HCT116 (cell line): ENCODE results near the gene CERS5. TPM values are rescaled to one million over a fixed set of nuclear protein-coding genes. Genes with fewer than 3 reads are reported as not detected.

Experiments used
- ATAC-seq: fragments of 200-7000 bp; cut with Tn5 transposase; 2 replicates; pipeline ENCODE4 v1.9.1; 2020; ENCODE audit warnings: mild to moderate bottlenecking, moderate library complexity
- BruUV-seq: library from RNA; stranded (reverse); fragments of 400-500 nt; replicated peaks from 2 replicates; lab custom pipeline; 2021; lab: Mats Ljungman, UMichigan
- CTCF ChIA-PET: fragments of 300-600 bp; sonication (Branson Sonifier 250); formaldehyde crosslinking; loops from one replicate; lab custom pipeline; 2021; ENCODE audit warnings: antibody characterized with exemption; lab: Charles Lee
- POLR2A ChIA-PET: fragments of 300-600, 350-600 bp; sonication (Branson Sonifier 250); formaldehyde crosslinking; loops from one replicate; lab custom pipeline; 2021; ENCODE audit warnings: antibody characterized with exemption; lab: Charles Lee
- RAD21 ChIA-PET, 2 experiments: fragments of 300-600 bp; sonication (Branson Sonifier 250); formaldehyde crosslinking; loops; one replicate each; lab custom pipeline; 2023; ENCODE audit warnings: low total read pairs in 2 of 2; ENCODE audit not compliant: uncharacterized antibody in 2 of 2, unreplicated experiment in 2 of 2, low non-redundant PET in 1 of 2; lab: Charles Lee
- DNase-seq: peaks from one replicate; pipeline ENCODE4 v3.0.0-alpha.2; 2010; ENCODE audit warnings: low read depth, low spot score
- H2AFZ ChIP-seq: fragments of 200-600 bp; shearing (Covaris generic), sonication (generic); 2 replicates; pipeline ENCODE4 v1.6.1; 2017; ENCODE audit warnings: low read depth, mixed run types, mixed read lengths, antibody characterized with exemption, low read length; ENCODE audit not compliant: poor library complexity, severe bottlenecking
- H3K27ac ChIP-seq: 2 replicates; pipeline ENCODE4 v1.5.1; 2012; ENCODE audit warnings: low read depth, low read length
- H3K27me3 ChIP-seq: fragments of 200-600 bp; sonication (generic); 2 replicates; pipeline ENCODE4 v1.6.1; 2016; ENCODE audit warnings: mixed run types, low read length, mixed read lengths; ENCODE audit not compliant: insufficient read depth
- H3K36me3 ChIP-seq, 2 experiments: fragments of 200-500 bp in 1 of 2; fragments of 200-600 bp in 1 of 2; sonication (Bioruptor generic) in 1 of 2; sonication (generic) in 1 of 2; 2 replicates each; pipeline versions ENCODE4 v1.5.1 to v1.6.1; 2014 to 2016; ENCODE audit warnings: low read length in 2 of 2, inconsistent platforms in 1 of 2, mixed read lengths in 1 of 2, mixed run types in 1 of 2; ENCODE audit not compliant: insufficient read depth in 2 of 2, control insufficient read depth in 1 of 2
- H3K4me1 ChIP-seq, 2 experiments: fragments of 200-600 bp in 1 of 2; sonication (generic) in 1 of 2; 2 replicates each; pipeline versions ENCODE4 v1.5.1 to v1.6.1; 2012 to 2017; ENCODE audit warnings: low read length in 2 of 2, inconsistent platforms in 1 of 2, mild to moderate bottlenecking in 1 of 2, mixed read lengths in 1 of 2, mixed run types in 1 of 2, moderate library complexity in 1 of 2; ENCODE audit not compliant: insufficient read depth in 2 of 2, control insufficient read depth in 1 of 2
- H3K4me2 ChIP-seq: fragments of 200-600 bp; sonication (generic); 2 replicates; pipeline ENCODE4 v1.6.1; 2017; ENCODE audit warnings: mixed run types, low read length, mixed read lengths
- H3K4me3 ChIP-seq, 2 experiments: fragments of 200-600 bp in 1 of 2; sonication (generic) in 1 of 2; replicated peaks in 1 of 2; 2 replicates each; pipeline ENCODE4 v1.5.1; 2011 to 2016; ENCODE audit warnings: low read length in 2 of 2, control low read depth in 1 of 2, low read depth in 1 of 2, mild to moderate bottlenecking in 1 of 2, mixed read lengths in 1 of 2, mixed run types in 1 of 2
- H3K79me2 ChIP-seq: fragments of 200-600 bp; sonication (generic); 2 replicates; pipeline ENCODE4 v1.6.1; 2017; ENCODE audit warnings: mild to moderate bottlenecking, mixed run types, low read length, moderate library complexity, mixed read lengths; ENCODE audit not compliant: insufficient read depth
- H3K9ac ChIP-seq: fragments of 200-600 bp; sonication (generic); 2 replicates; pipeline ENCODE4 v1.6.1; 2016; ENCODE audit warnings: low read length, mixed read lengths
- H3K9me2 ChIP-seq: fragments of 200-600 bp; sonication (generic), shearing (Covaris generic); 2 replicates; pipeline ENCODE4 v1.6.1; 2017; ENCODE audit warnings: mixed run types, mild to moderate bottlenecking, moderate library complexity; ENCODE audit not compliant: insufficient read depth
- H3K9me3 ChIP-seq, 2 experiments: fragments of 200-500 bp in 1 of 2; fragments of 200-600 bp in 1 of 2; sonication (Bioruptor generic) in 1 of 2; sonication (generic) in 1 of 2; 2 replicates each; pipeline ENCODE4 v1.6.1; 2014 to 2017; ENCODE audit warnings: low read length in 2 of 2, mixed read lengths in 2 of 2, inconsistent platforms in 1 of 2, low read depth in 1 of 2, mild to moderate bottlenecking in 1 of 2, mixed run types in 1 of 2, moderate library complexity in 1 of 2; ENCODE audit not compliant: control insufficient read depth in 1 of 2, insufficient read depth in 1 of 2
- H4K20me1 ChIP-seq: fragments of 200-600 bp; sonication (generic), shearing (Covaris generic); 2 replicates; pipeline ENCODE4 v1.6.1; 2017; ENCODE audit warnings: mixed run types, mild to moderate bottlenecking, moderate library complexity; ENCODE audit not compliant: insufficient read depth
- ATF3 ChIP-seq: IDR thresholded peaks from 2 replicates; pipeline ENCODE4 v1.6.1; 2012
- CTCF ChIP-seq, 3 experiments: fragments of 200-600 bp in 1 of 3; sonication (generic) in 1 of 3; IDR thresholded peaks in 2 of 3; conservative IDR thresholded peaks in 1 of 3; 2 replicates each; pipeline ENCODE4 v1.5.1; 2012 to 2017; ENCODE audit warnings: low read depth in 2 of 3, low read length in 2 of 3, antibody characterized with exemption in 1 of 3, borderline replicate concordance in 1 of 3, control low read depth in 1 of 3, mild to moderate bottlenecking in 1 of 3, mixed read lengths in 1 of 3, mixed run types in 1 of 3, moderate library complexity in 1 of 3; ENCODE audit not compliant: insufficient read depth in 1 of 3
- ZFX ChIP-seq: fragments of 450-650 bp; IDR thresholded peaks from 2 replicates; pipeline ENCODE4 v1.6.1; 2017
- intact Hi-C: fragments of 100-400 bp; cut with micrococcal nuclease; formaldehyde crosslinking; loops from 2 replicates; pipeline ENCODE4 v1.10.0; 2022
- total RNA-seq: library from RNA; stranded (reverse); gene quantifications from one replicate; pipeline ENCODE4 v1.2.1, GENCODE V29; 2021; ENCODE audit not compliant: unreplicated experiment

CERS5 gene
- total RNA-seq, 1 experiment from 2014 or later: 33.4 TPM

GRCh38 chr12:50212071-50212467 lies 44.9 kb upstream of the CERS5 start:
- Histone ChIP-seq H3K4me2 (peak overlapping the region; percentile 25), H3K4me3 (no peak overlapping the region), H3K27ac (no peak overlapping the region)

More at GRCh38 chr12:50212071-50212467, 44.9 kb upstream of the CERS5 start:
- peaks cover 15 to 77% of the 10 kb centered on the region in 2 experiments for H3K4me1 ChIP-seq
- TF ChIP-seq ATF3: no peak
- TF ChIP-seq ZFX: no peak
- 0 out of 6 replicates have a peak, but pooled peaks of 1 of the 3 experiments have one; percentile 1 for TF ChIP-seq CTCF (IDR thresholded peaks at IDR 0.05 in 2 of 3, conservative IDR thresholded peaks at IDR 0.05 in 1 of 3; ENCODE audit: borderline replicate concordance in 1 of 3, insufficient read depth in 1 of 3, low read depth in 2 of 3, low read length in 2 of 3)
- TF ChIP-seq, all 23 proteins: peak for 1
- Histone ChIP-seq H2AFZ (no peak overlapping the region), H3K9me2 (no peaks in the 10 kb centered on the region), H3K36me3 (peaks cover 0 to 14% of the 10 kb centered on the region in 2 experiments; a peak in 1 of 4 replicates), H4K20me1 (no peaks in the 10 kb centered on the region), H3K9me3 (no peaks in the 10 kb centered on the region), H3K9ac (peak overlapping the region; percentile 24; the same call in 1 of the 2 replicates), H3K27me3 (no peaks in the 10 kb centered on the region), H3K79me2 (peaks cover 85% of the 10 kb centered on the region)
- DNase-seq: no peak
- CTCF ChIA-PET: no interaction called here
- BruUV-seq: no TSS peak
- intact Hi-C loops: no loop called here
- POLR2A ChIA-PET: interaction anchor here (0.9 kb wide), 1 partner anchor 10 kb away, joined by 3 read pairs; no protein-coding TSS in a partner anchor
- ATAC-seq: no peak
- RAD21 ChIA-PET: no interaction called here
